Type B pancreatic cell (in vitro differentiated cells): ENCODE results near the gene POU6F2. TPM values are rescaled to one million over a fixed set of nuclear protein-coding genes. Genes with fewer than 3 reads are reported as not detected.

ENCODE experiments used
- DNase-seq: peaks from one replicate; pipeline ENCODE4 v3.0.0; 2021; ENCODE audit warnings: mixed read lengths; ENCODE audit not compliant: unreplicated experiment; ENCODE audit errors: extremely low spot score
- H3K27ac Mint-ChIP-seq: 2 replicates; pipeline ENCODE4 v1.8.0; 2021; ENCODE audit warnings: mild to moderate bottlenecking, mixed read lengths
- H3K27me3 Mint-ChIP-seq: 2 replicates; pipeline ENCODE4 v1.8.0; 2021; ENCODE audit warnings: mixed read lengths
- H3K36me3 Mint-ChIP-seq: 2 replicates; pipeline ENCODE4 v1.8.0; 2021; ENCODE audit warnings: mixed read lengths
- H3K4me1 Mint-ChIP-seq: one replicate; pipeline ENCODE4 v1.8.0; 2021; ENCODE audit warnings: mixed read lengths; ENCODE audit not compliant: unreplicated experiment
- H3K4me3 Mint-ChIP-seq: 2 replicates; pipeline ENCODE4 v1.8.0; 2021; ENCODE audit warnings: mild to moderate bottlenecking, mixed read lengths
- H3K9me3 Mint-ChIP-seq: 2 replicates; pipeline ENCODE4 v1.8.0; 2021; ENCODE audit warnings: mixed read lengths
- CTCF ChIP-seq: fragments of 200-600 bp; sonication (generic); conservative IDR thresholded peaks from 2 replicates; pipeline ENCODE4 v1.5.0; 2021; ENCODE audit warnings: antibody characterized with exemption, mild to moderate bottlenecking
- total RNA-seq: library from RNA; stranded (reverse); gene quantifications from 2 replicates; pipeline ENCODE4 v1.2.1, GENCODE V29; 2021; ENCODE audit warnings: low replicate concordance

POU6F2 gene
- total RNA-seq, 1 donor from 2014 or later, result 1.4 TPM

GRCh38 chr7:39168403-39169098 lies 190.8 kb downstream of the POU6F2 start:
- no peak for DNase-seq
- Mint-ChIP-seq H3K36me3 (no peaks in the 10 kb centered on the region), H3K4me3 (no peak overlapping the region), H3K27me3 (peaks cover 6% of the 10 kb centered on the region), H3K9me3 (peaks cover 3% of the 10 kb centered on the region), H3K27ac (no peak overlapping the region), H3K4me1 (no peaks in the 10 kb centered on the region)
- no peak for TF ChIP-seq CTCF

DNA sequence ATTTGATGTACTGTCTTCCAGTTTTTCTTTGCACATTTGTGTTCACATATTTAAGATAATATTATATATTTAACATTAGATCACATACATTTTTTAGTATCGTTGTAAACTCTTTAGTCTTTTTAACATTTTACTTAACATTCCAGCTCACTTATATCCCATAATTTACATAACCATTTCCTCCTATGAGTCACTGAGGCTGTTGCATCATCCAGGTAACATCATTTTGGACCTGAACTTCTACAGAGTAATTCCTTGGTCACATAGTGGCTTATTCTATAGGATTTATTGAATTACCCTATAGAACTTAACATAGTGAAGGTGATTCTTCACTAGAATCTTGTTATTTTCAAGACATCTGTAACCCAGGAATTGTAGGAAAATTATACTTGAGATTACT lies 194.4 kb downstream of the POU6F2 start:
- H3K4me3 Mint-ChIP-seq, result no peak overlapping the region
- H3K9me3 Mint-ChIP-seq, result no peaks in the 10 kb centered on the region
- H3K27ac Mint-ChIP-seq, result no peak overlapping the region
- TF ChIP-seq CTCF, result no peak
- no peaks in the 10 kb centered on the region for H3K36me3 Mint-ChIP-seq
- no peaks in the 10 kb centered on the region for H3K27me3 Mint-ChIP-seq
- no peak for DNase-seq
- no peaks in the 10 kb centered on the region for H3K4me1 Mint-ChIP-seq

DNA sequence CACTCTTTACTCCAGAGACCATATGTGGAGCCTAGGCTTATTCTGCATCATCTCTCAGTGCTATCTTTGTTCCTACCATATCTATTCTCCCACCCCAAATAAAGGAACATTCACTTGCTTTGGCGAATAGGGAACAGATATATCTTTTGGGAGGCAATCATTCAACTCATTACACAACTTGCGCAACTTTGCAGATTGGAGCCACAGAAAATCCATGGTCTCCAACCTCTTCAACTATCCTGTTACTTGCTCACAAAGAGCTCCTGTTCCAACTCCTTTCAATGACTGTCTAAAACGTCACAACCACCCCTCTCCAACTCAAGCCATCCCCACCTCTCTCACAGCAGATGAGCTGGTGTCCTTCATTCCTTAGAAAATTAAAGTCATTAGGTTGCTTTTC lies 203.7 kb downstream of the POU6F2 start:
- no peaks in the 10 kb centered on the region for H3K36me3 Mint-ChIP-seq
- no peaks in the 10 kb centered on the region for H3K9me3 Mint-ChIP-seq
- no peak overlapping the region for H3K27ac Mint-ChIP-seq
- no peak for DNase-seq
- no peaks in the 10 kb centered on the region for H3K4me1 Mint-ChIP-seq
- H3K27me3 Mint-ChIP-seq, result no peaks in the 10 kb centered on the region
- TF ChIP-seq CTCF, result no peak
- H3K4me3 Mint-ChIP-seq, result no peak overlapping the region

DNA sequence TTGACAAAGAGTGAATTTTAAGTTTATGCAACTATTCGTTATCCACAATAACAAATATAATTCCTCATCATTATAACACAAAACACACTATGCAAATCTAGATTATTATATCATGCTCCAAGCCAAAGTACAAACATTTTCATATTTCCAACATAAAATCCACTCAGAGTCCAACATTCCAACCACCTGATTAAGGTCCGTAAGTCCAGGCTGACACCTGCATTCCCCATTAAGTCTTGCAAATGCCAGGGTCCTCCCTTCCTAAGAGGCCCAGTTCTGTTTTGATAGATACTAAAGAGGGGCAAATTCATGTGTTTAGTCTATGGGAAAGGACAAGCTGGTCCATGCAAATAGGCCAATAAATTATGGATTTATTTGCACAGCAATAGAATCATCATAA lies 206.1 kb downstream of the POU6F2 start:
- DNase-seq, result no peak
- Mint-ChIP-seq H3K27ac (no peak overlapping the region), H3K36me3 (no peaks in the 10 kb centered on the region), H3K4me1 (no peaks in the 10 kb centered on the region), H3K4me3 (no peak overlapping the region), H3K9me3 (no peaks in the 10 kb centered on the region), H3K27me3 (no peaks in the 10 kb centered on the region)
- TF ChIP-seq CTCF, result no peak

- no peaks in the 10 kb centered on the region for H3K4me1 Mint-ChIP-seq
- H3K4me3 Mint-ChIP-seq, result no peak overlapping the region
- H3K27ac Mint-ChIP-seq, result no peak overlapping the region
- no peaks in the 10 kb centered on the region for H3K36me3 Mint-ChIP-seq
- H3K27me3 Mint-ChIP-seq, result no peaks in the 10 kb centered on the region
- TF ChIP-seq CTCF, result peak; percentile 13
- no peaks in the 10 kb centered on the region for H3K9me3 Mint-ChIP-seq
- no peak for DNase-seq
Measured at GRCh38 chr7:39184391-39184790, 206.7 kb downstream of the POU6F2 start.
